ENCODE measurements around the gene FAM171A2. TPM values are rescaled to one million over a fixed set of nuclear protein-coding genes. Genes with fewer than 3 reads are reported as not detected.
"Not testable (repeated sequence)": the region's sequence is repeated elsewhere in the genome, so short reads cannot be mapped to it uniquely, and the experiment has no call there.

Gene FAM171A2
- total RNA-seq, 2 donors from 2014 or later, result 45.7 to 51.9 TPM

DNA sequence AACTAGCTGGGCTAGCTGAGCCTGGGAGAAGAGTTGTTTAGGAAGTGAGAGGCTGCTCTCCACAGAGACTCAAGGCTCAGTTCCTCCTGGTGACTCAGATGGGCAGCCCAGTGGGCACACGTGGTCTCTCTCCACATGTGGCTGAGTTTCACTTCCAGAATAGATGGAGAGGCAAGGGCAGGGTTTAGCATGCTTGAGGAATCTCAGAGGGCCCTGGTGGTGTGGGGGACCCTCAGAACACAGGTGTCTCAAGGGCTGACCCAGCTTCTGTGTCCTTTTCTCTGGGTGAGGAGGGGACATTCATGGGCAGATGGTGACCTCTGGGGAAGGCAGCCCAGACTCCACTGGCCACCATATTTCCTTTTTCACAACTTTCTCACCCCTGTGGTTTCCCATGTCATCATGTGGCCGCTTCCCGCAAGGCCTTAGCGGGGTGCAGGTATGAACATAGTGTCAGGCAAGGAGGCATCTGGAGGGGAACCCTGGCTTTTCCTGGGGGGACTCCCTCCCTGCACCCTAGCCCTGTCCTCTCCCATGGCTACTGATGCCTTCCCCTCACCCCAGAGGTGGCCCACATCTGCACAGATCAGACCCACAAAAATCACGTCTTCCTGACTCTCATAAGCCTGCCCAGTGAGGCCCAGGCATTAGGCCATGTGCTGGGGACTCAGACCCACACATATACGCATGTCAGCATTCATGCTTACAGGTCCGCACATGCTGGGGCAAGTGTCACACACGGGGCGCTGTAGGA lies 15.2 kb downstream of the FAM171A2 start:
- H3K36me3 Mint-ChIP-seq (ENCODE audit: low read depth), result peaks cover 19% of the 10 kb centered on the region
- WGBS, 2 experiments (ENCODE audit: insufficient coverage in 1 of 2, insufficient read length in 1 of 2), result 94 to 96% methylated on average over 6 to 9 of the region's 9 CpGs
- H3K4me3 Mint-ChIP-seq, result no peak overlapping the region

DNA sequence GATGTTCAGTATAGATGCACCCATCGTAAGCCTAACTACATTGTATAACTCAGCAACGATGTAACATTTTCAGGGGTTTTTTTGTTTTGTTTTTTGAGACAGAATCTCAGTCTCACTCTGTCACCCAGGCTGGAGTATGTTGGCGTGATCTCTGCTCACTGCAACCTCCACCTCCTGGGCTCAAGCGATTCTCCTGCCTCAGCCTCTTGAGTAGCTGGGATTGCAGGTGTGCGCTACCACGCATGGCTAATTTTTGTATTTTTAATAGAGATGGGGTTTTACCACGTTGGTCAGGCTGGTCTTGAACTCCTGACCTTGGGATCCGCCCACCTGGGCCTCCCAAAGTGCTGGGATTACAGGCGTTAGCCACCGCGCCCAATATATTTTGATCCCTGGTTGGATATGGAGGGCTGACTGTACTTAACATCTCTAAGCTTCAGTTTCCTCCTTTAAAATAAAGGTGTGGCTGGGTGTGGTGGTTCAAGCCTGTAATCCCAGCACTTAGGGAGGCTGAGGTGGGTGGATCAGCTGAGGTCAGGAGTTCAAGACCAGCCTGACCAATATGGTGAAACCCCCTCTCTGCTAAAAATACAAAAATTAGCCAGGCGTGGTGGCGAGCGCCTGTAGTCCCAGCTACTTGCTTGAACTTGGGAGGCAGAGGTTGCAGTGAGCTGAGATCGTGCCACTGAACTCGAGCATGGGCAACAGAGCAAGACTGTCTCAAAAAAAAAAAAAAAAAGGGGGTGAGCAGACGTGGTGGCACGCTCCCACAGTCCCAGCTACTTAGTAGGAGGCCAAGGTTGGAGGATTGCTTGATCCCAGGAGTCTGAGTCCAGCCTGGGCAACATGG lies 16.2 kb downstream of the FAM171A2 start:
- not testable (repeated sequence) for H3K9ac ChIP-seq (ENCODE audit: extremely low read depth, low read length, poor library complexity, severe bottlenecking); H3K4me3 Mint-ChIP-seq
- peaks cover 19% of the 10 kb centered on the region for H3K27me3 Mint-ChIP-seq (ENCODE audit: insufficient read depth)

More for the DNA sequence above, 15.2 kb downstream of the FAM171A2 start:
- H3K27me3 ChIP-seq (ENCODE audit: control insufficient read depth, insufficient read depth, low read length, poor library complexity, severe bottlenecking), result peaks cover 2% of the 10 kb centered on the region
- no peaks in the 10 kb centered on the region for H3K9me3 ChIP-seq (ENCODE audit: control insufficient read depth, low read length)
- TF ChIP-seq, protein P1, sequence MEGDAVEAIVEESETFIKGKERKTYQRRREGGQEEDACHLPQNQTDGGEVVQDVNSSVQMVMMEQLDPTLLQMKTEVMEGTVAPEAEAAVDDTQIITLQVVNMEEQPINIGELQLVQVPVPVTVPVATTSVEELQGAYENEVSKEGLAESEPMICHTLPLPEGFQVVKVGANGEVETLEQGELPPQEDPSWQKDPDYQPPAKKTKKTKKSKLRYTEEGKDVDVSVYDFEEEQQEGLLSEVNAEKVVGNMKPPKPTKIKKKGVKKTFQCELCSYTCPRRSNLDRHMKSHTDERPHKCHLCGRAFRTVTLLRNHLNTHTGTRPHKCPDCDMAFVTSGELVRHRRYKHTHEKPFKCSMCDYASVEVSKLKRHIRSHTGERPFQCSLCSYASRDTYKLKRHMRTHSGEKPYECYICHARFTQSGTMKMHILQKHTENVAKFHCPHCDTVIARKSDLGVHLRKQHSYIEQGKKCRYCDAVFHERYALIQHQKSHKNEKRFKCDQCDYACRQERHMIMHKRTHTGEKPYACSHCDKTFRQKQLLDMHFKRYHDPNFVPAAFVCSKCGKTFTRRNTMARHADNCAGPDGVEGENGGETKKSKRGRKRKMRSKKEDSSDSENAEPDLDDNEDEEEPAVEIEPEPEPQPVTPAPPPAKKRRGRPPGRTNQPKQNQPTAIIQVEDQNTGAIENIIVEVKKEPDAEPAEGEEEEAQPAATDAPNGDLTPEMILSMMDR (conservative IDR thresholded peaks at IDR 0.05), result no peak
- Mint-ChIP-seq H3K27ac (no peak overlapping the region), H3K27me3 (ENCODE audit: insufficient read depth) (peaks cover 11% of the 10 kb centered on the region), H3K4me1 (peaks cover 9% of the 10 kb centered on the region), H3K9me3 (no peaks in the 10 kb centered on the region)
- no peak overlapping the region for H3K27ac ChIP-seq (ENCODE audit: low read depth, low read length)
- no peak overlapping the region for H3K9ac ChIP-seq (ENCODE audit: extremely low read depth, low read length, poor library complexity, severe bottlenecking)
- no peaks in the 10 kb centered on the region for H3K4me1 ChIP-seq (ENCODE audit: control insufficient read depth, insufficient read depth, low read length)
- DNase-seq, result no peak
- no peak overlapping the region for H3K4me3 ChIP-seq (ENCODE audit: low read length)
- H3K36me3 ChIP-seq (ENCODE audit: control insufficient read depth, insufficient read depth, low read length), result peaks cover 19% of the 10 kb centered on the region

DNA sequence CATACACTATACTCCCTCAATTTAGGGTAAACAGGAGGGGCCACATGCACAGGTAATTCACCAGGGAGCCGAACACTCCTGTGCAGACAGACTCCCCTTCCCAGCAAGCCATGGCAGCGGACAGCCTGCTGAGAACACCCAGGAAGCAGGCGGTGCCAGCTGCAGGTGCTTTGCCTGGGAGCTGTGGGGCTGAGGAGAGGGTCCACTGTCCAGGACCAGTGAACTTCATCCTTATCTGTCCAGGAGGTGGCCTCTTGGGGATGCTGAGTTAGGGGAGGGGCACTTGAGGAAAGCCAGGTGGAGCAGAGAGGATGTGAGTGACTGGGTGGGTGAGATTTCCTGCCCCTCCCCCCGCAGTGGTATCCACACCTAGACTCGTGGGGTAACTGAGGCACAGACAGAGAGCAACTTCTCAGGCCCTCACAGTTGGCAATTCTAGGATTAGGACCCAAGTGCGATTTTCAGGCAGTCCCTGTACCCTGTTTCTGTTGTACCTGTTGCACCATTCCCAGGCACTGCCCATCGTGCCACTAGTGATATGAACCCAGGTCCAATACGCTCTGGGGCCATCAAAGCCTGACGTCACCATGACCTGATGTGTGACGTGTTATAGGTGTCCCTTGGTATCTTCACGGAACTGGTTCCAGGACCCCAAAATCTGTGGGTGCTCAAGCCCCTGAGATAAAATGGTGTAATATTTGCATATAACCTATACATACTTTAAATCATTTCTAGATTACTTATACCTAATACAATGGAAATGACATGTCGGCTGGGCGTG lies 17.4 kb downstream of the FAM171A2 start:
- H3K9me3 ChIP-seq (ENCODE audit: control insufficient read depth, low read length), result no peaks in the 10 kb centered on the region
- H3K4me3 Mint-ChIP-seq, result peak overlapping the region; percentile 85
- no peak overlapping the region for H3K9ac ChIP-seq (ENCODE audit: extremely low read depth, low read length, poor library complexity, severe bottlenecking)
- peaks cover 9% of the 10 kb centered on the region for H3K4me1 Mint-ChIP-seq
- peaks cover 4% of the 10 kb centered on the region for H3K36me3 ChIP-seq (ENCODE audit: control insufficient read depth, insufficient read depth, low read length)
- peak overlapping the region; percentile 97 for H3K4me3 ChIP-seq (ENCODE audit: low read length)
- TF ChIP-seq, protein P1 (conservative IDR thresholded peaks at IDR 0.05), result no peak
- H3K27ac Mint-ChIP-seq, result peak overlapping the region; percentile 94
- H3K36me3 Mint-ChIP-seq (ENCODE audit: low read depth), result peaks cover 5% of the 10 kb centered on the region
- H3K4me1 ChIP-seq (ENCODE audit: control insufficient read depth, insufficient read depth, low read length), result no peaks in the 10 kb centered on the region
- no peak for DNase-seq
- H3K9me3 Mint-ChIP-seq, result no peaks in the 10 kb centered on the region
- no peak overlapping the region for H3K27ac ChIP-seq (ENCODE audit: low read depth, low read length)
- H3K27me3 Mint-ChIP-seq (ENCODE audit: insufficient read depth), result peaks cover 30% of the 10 kb centered on the region
- H3K27me3 ChIP-seq (ENCODE audit: control insufficient read depth, insufficient read depth, low read length, poor library complexity, severe bottlenecking), result peaks cover 20% of the 10 kb centered on the region
- 84 to 86% methylated on average over 9 to 13 of the region's 13 CpGs for WGBS, 2 experiments (ENCODE audit: insufficient coverage in 1 of 2, insufficient read length in 1 of 2)

More for the DNA sequence above, 16.2 kb downstream of the FAM171A2 start:
- H3K4me1 ChIP-seq (ENCODE audit: control insufficient read depth, insufficient read depth, low read length); DNase-seq; H3K27ac Mint-ChIP-seq; H3K27ac ChIP-seq (ENCODE audit: low read depth, low read length); H3K4me1 Mint-ChIP-seq; H3K9me3 Mint-ChIP-seq; H3K4me3 ChIP-seq (ENCODE audit: low read length); H3K9me3 ChIP-seq (ENCODE audit: control insufficient read depth, low read length): not testable (repeated sequence)
- peaks cover 11% of the 10 kb centered on the region for H3K27me3 ChIP-seq (ENCODE audit: control insufficient read depth, insufficient read depth, low read length, poor library complexity, severe bottlenecking)
- H3K36me3 ChIP-seq (ENCODE audit: control insufficient read depth, insufficient read depth, low read length), result peaks cover 14% of the 10 kb centered on the region
- 89 to 94% methylated on average over 6 to 15 of the region's 18 CpGs for WGBS, 2 experiments (ENCODE audit: insufficient coverage in 1 of 2, insufficient read length in 1 of 2)
- H3K36me3 Mint-ChIP-seq (ENCODE audit: low read depth), result peaks cover 13% of the 10 kb centered on the region

Measured in endodermal cell (in vitro differentiated cells).